Measurements from ENCODE around the gene SLC26A4. TPM values are rescaled to one million over a fixed set of nuclear protein-coding genes. Genes with fewer than 3 reads are reported as not detected.

Gene SLC26A4
- total RNA-seq, 1 experiment from 2014 or later: 0.22 TPM

DNA sequence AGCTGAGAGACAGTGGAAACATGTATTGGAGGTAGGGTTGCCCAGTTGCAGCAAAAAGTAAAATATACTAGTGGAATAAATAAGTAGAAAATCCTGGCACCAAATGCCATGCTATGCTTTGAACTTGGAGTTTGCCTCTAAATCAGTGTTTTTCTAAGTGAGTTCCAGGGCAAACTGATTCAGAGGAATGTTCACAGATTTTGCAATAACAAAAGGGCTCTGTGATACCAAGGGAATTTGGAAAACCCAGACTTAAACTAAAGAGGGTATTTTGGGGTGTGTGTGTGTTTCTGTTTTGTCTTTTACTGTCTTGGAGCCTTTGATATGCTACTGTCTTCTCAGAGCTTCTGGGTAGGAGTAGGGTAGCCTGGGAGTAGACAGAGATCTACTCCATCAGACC is 39.9 kb downstream of the SLC26A4 start (continued):
- TF ChIP-seq, protein P1, sequence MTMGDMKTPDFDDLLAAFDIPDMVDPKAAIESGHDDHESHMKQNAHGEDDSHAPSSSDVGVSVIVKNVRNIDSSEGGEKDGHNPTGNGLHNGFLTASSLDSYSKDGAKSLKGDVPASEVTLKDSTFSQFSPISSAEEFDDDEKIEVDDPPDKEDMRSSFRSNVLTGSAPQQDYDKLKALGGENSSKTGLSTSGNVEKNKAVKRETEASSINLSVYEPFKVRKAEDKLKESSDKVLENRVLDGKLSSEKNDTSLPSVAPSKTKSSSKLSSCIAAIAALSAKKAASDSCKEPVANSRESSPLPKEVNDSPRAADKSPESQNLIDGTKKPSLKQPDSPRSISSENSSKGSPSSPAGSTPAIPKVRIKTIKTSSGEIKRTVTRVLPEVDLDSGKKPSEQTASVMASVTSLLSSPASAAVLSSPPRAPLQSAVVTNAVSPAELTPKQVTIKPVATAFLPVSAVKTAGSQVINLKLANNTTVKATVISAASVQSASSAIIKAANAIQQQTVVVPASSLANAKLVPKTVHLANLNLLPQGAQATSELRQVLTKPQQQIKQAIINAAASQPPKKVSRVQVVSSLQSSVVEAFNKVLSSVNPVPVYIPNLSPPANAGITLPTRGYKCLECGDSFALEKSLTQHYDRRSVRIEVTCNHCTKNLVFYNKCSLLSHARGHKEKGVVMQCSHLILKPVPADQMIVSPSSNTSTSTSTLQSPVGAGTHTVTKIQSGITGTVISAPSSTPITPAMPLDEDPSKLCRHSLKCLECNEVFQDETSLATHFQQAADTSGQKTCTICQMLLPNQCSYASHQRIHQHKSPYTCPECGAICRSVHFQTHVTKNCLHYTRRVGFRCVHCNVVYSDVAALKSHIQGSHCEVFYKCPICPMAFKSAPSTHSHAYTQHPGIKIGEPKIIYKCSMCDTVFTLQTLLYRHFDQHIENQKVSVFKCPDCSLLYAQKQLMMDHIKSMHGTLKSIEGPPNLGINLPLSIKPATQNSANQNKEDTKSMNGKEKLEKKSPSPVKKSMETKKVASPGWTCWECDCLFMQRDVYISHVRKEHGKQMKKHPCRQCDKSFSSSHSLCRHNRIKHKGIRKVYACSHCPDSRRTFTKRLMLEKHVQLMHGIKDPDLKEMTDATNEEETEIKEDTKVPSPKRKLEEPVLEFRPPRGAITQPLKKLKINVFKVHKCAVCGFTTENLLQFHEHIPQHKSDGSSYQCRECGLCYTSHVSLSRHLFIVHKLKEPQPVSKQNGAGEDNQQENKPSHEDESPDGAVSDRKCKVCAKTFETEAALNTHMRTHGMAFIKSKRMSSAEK (CRISPR knock-in tag; IDR thresholded peaks at IDR 0.05; ENCODE audit: borderline replicate concordance): no peak
- TF ChIP-seq, protein P2, sequence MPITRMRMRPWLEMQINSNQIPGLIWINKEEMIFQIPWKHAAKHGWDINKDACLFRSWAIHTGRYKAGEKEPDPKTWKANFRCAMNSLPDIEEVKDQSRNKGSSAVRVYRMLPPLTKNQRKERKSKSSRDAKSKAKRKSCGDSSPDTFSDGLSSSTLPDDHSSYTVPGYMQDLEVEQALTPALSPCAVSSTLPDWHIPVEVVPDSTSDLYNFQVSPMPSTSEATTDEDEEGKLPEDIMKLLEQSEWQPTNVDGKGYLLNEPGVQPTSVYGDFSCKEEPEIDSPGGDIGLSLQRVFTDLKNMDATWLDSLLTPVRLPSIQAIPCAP (CRISPR knock-in tag; IDR thresholded peaks at IDR 0.05): no peak
- no peak for TF ChIP-seq GABPB1 (CRISPR knock-in tag; IDR thresholded peaks at IDR 0.05)
- TF ChIP-seq, protein P3, sequence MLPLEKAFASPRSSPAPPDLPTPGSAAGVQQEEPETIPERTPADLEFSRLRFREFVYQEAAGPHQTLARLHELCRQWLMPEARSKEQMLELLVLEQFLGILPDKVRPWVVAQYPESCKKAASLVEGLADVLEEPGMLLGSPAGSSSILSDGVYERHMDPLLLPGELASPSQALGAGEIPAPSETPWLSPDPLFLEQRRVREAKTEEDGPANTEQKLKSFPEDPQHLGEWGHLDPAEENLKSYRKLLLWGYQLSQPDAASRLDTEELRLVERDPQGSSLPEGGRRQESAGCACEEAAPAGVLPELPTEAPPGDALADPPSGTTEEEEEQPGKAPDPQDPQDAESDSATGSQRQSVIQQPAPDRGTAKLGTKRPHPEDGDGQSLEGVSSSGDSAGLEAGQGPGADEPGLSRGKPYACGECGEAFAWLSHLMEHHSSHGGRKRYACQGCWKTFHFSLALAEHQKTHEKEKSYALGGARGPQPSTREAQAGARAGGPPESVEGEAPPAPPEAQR (CRISPR knock-in tag; IDR thresholded peaks at IDR 0.05): no peak
- no peak for TF ChIP-seq JUN (CRISPR knock-in tag; IDR thresholded peaks at IDR 0.05)
- no peak for TF ChIP-seq SMAD4 (CRISPR knock-in tag; IDR thresholded peaks at IDR 0.05)
- TF ChIP-seq, protein P4, sequence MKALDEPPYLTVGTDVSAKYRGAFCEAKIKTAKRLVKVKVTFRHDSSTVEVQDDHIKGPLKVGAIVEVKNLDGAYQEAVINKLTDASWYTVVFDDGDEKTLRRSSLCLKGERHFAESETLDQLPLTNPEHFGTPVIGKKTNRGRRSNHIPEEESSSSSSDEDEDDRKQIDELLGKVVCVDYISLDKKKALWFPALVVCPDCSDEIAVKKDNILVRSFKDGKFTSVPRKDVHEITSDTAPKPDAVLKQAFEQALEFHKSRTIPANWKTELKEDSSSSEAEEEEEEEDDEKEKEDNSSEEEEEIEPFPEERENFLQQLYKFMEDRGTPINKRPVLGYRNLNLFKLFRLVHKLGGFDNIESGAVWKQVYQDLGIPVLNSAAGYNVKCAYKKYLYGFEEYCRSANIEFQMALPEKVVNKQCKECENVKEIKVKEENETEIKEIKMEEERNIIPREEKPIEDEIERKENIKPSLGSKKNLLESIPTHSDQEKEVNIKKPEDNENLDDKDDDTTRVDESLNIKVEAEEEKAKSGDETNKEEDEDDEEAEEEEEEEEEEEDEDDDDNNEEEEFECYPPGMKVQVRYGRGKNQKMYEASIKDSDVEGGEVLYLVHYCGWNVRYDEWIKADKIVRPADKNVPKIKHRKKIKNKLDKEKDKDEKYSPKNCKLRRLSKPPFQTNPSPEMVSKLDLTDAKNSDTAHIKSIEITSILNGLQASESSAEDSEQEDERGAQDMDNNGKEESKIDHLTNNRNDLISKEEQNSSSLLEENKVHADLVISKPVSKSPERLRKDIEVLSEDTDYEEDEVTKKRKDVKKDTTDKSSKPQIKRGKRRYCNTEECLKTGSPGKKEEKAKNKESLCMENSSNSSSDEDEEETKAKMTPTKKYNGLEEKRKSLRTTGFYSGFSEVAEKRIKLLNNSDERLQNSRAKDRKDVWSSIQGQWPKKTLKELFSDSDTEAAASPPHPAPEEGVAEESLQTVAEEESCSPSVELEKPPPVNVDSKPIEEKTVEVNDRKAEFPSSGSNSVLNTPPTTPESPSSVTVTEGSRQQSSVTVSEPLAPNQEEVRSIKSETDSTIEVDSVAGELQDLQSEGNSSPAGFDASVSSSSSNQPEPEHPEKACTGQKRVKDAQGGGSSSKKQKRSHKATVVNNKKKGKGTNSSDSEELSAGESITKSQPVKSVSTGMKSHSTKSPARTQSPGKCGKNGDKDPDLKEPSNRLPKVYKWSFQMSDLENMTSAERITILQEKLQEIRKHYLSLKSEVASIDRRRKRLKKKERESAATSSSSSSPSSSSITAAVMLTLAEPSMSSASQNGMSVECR (CRISPR knock-in tag; IDR thresholded peaks at IDR 0.05; ENCODE audit: borderline replicate concordance): no peak

DNA sequence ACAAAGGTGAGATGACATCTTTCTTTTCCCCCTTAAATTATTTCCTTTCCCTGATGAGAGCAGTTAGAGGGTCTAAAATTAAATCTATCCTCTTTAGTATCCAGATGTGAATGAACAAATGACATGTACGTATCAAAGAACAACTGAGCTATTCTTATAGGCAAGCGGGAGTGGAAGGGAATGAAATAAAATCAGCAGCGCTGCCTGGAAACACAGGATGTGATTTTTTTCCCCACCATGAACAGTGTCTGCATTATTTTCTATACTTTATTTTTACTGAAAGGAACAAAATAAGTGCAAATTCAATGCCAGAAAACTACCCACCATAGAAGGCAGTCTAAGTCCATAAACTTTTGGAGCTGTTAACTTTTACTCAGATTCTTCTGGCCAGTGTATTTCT is 40.6 kb downstream of the SLC26A4 start:
- Mint-ChIP-seq H3K36me3 (no peaks in the 10 kb centered on the region), H3K4me3 (no peak overlapping the region), H3K9me3 (no peaks in the 10 kb centered on the region), H3K27me3 (ENCODE audit: low read depth) (no peaks in the 10 kb centered on the region), H3K27ac (no peak overlapping the region), H3K4me1 (peaks cover 7% of the 10 kb centered on the region)
- CTCF ChIA-PET: interaction anchor here (1.0 kb wide), 1 partner anchor 238 kb away, joined by 3 read pairs; no protein-coding TSS in a partner anchor
- POLR2A ChIA-PET: no interaction called here
- no peak for DNase-seq (ENCODE audit: low spot score)
- no peak for ATAC-seq
- TF ChIP-seq, protein P2 (CRISPR knock-in tag; IDR thresholded peaks at IDR 0.05): no peak
- TF ChIP-seq, protein P5, sequence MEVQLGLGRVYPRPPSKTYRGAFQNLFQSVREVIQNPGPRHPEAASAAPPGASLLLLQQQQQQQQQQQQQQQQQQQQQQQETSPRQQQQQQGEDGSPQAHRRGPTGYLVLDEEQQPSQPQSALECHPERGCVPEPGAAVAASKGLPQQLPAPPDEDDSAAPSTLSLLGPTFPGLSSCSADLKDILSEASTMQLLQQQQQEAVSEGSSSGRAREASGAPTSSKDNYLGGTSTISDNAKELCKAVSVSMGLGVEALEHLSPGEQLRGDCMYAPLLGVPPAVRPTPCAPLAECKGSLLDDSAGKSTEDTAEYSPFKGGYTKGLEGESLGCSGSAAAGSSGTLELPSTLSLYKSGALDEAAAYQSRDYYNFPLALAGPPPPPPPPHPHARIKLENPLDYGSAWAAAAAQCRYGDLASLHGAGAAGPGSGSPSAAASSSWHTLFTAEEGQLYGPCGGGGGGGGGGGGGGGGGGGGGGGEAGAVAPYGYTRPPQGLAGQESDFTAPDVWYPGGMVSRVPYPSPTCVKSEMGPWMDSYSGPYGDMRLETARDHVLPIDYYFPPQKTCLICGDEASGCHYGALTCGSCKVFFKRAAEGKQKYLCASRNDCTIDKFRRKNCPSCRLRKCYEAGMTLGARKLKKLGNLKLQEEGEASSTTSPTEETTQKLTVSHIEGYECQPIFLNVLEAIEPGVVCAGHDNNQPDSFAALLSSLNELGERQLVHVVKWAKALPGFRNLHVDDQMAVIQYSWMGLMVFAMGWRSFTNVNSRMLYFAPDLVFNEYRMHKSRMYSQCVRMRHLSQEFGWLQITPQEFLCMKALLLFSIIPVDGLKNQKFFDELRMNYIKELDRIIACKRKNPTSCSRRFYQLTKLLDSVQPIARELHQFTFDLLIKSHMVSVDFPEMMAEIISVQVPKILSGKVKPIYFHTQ (CRISPR knock-in tag; IDR thresholded peaks at IDR 0.05): no peak
- TF ChIP-seq SMAD4 (CRISPR knock-in tag; IDR thresholded peaks at IDR 0.05): no peak
- TF ChIP-seq ZNF263 (CRISPR knock-in tag; IDR thresholded peaks at IDR 0.05; ENCODE audit: low read depth): no peak
- no peak for TF ChIP-seq CBFB (CRISPR knock-in tag; IDR thresholded peaks at IDR 0.05; ENCODE audit: low read depth)
- TF ChIP-seq ATF1 (CRISPR knock-in tag; IDR thresholded peaks at IDR 0.05): no peak
- TF ChIP-seq, protein P1 (CRISPR knock-in tag; IDR thresholded peaks at IDR 0.05; ENCODE audit: borderline replicate concordance): no peak
- no peak for TF ChIP-seq NR2C2 (CRISPR knock-in tag; IDR thresholded peaks at IDR 0.05)
- TF ChIP-seq GABPB1 (CRISPR knock-in tag; IDR thresholded peaks at IDR 0.05): no peak
- no peak for TF ChIP-seq MXD4 (CRISPR knock-in tag; IDR thresholded peaks at IDR 0.05; ENCODE audit: borderline replicate concordance)

Measured in WTC11 (cell line).